ENCODE data around the gene HTR4. TPM values are rescaled to one million over a fixed set of nuclear protein-coding genes. Genes with fewer than 3 reads are reported as not detected.

The HTR4 gene
- total RNA-seq, 6 donors from 2014 or later, result 0.09 TPM; not detected in 5

- H3K27ac ChIP-seq, result no peak overlapping the region
- H3K4me1 ChIP-seq, result no peaks in the 10 kb centered on the region
- no peaks in the 10 kb centered on the region for H3K36me3 ChIP-seq
- 53 to 58% methylated on average over 4 to 5 of the region's 5 CpGs for WGBS, 2 donors
- no peak overlapping the region for H3K4me3 ChIP-seq
- ATAC-seq (ENCODE audit: low FRiP score in 2 of 2), result no peak
- peak in 3 of 6 experiments; percentile 13 to 23 (median 21) for TF ChIP-seq CTCF (IDR thresholded peaks at IDR 0.05)
- no peak for TF ChIP-seq POLR2AphosphoS5 (IDR thresholded peaks at IDR 0.05)
- TF ChIP-seq POLR2A (IDR thresholded peaks at IDR 0.05), result no peak
- TF ChIP-seq EP300 (IDR thresholded peaks at IDR 0.05), result no peak
- no peak for DNase-seq
- no peaks in the 10 kb centered on the region for H3K27me3 ChIP-seq
- H3K9me3 ChIP-seq, result no peaks in the 10 kb centered on the region
Measured at GRCh38 chr5:148457183-148457620, 197.1 kb downstream of the HTR4 start.

- 83 to 93% methylated on average over 6 of the region's 6 CpGs for WGBS, 2 donors
- Histone ChIP-seq H3K27me3 (no peaks in the 10 kb centered on the region), H3K27ac (no peak overlapping the region), H3K36me3 (no peaks in the 10 kb centered on the region), H3K4me1 (no peaks in the 10 kb centered on the region), H3K4me3 (no peak overlapping the region), H3K9me3 (no peaks in the 10 kb centered on the region)
- ATAC-seq (ENCODE audit: low FRiP score in 2 of 2) (no peak), DNase-seq (no peak)
- TF ChIP-seq POLR2AphosphoS5 (IDR thresholded peaks at IDR 0.05), result no peak
- no peak for TF ChIP-seq POLR2A (IDR thresholded peaks at IDR 0.05)
- no peak for TF ChIP-seq CTCF (IDR thresholded peaks at IDR 0.05)
- no peak for TF ChIP-seq EP300 (IDR thresholded peaks at IDR 0.05)
Measured at GRCh38 chr5:148455185-148455584, 199.1 kb downstream of the HTR4 start.

- H3K27me3 ChIP-seq, result no peaks in the 10 kb centered on the region
- WGBS, 2 donors, result 87 to 95% methylated on average over 5 of the region's 5 CpGs
- no peak for DNase-seq
- H3K36me3 ChIP-seq, result no peaks in the 10 kb centered on the region
- no peaks in the 10 kb centered on the region for H3K4me1 ChIP-seq
- no peak for TF ChIP-seq EP300 (IDR thresholded peaks at IDR 0.05)
- TF ChIP-seq POLR2A (IDR thresholded peaks at IDR 0.05), result no peak
- no peak overlapping the region for H3K4me3 ChIP-seq
- H3K9me3 ChIP-seq, result no peaks in the 10 kb centered on the region
- no peak for ATAC-seq (ENCODE audit: low FRiP score in 2 of 2)
- H3K27ac ChIP-seq, result no peak overlapping the region
Measured at GRCh38 chr5:148454576-148454975, 199.8 kb downstream of the HTR4 start.

GRCh38 chr5:148452499-148453193 is 201.7 kb downstream of the HTR4 start:
- ATAC-seq (ENCODE audit: low FRiP score in 2 of 2) (no peak), DNase-seq (no peak)
- TF ChIP-seq POLR2A (IDR thresholded peaks at IDR 0.05) (no peak), POLR2AphosphoS5 (IDR thresholded peaks at IDR 0.05) (no peak), EP300 (IDR thresholded peaks at IDR 0.05) (no peak), CTCF (IDR thresholded peaks at IDR 0.05) (no peak)
- Histone ChIP-seq H3K4me3 (no peak overlapping the region), H3K27me3 (no peaks in the 10 kb centered on the region), H3K36me3 (no peaks in the 10 kb centered on the region), H3K9me3 (no peaks in the 10 kb centered on the region), H3K4me1 (no peaks in the 10 kb centered on the region), H3K27ac (no peak overlapping the region)
- 83 to 84% methylated on average over 8 to 10 of the region's 10 CpGs for WGBS, 2 donors

GRCh38 chr5:148446611-148447010 is 207.7 kb downstream of the HTR4 start:
- Histone ChIP-seq H3K27me3 (no peaks in the 10 kb centered on the region), H3K4me3 (no peak overlapping the region), H3K9me3 (no peaks in the 10 kb centered on the region), H3K4me1 (no peaks in the 10 kb centered on the region), H3K27ac (no peak overlapping the region), H3K36me3 (peaks cover 4 to 19% (median 14%) of the 10 kb centered on the region in 4 donors)
- 69 to 79% methylated on average over 2 of the region's 2 CpGs for WGBS, 2 donors
- ATAC-seq (ENCODE audit: low FRiP score in 2 of 2), result no peak
- TF ChIP-seq POLR2AphosphoS5 (IDR thresholded peaks at IDR 0.05), result no peak
- TF ChIP-seq POLR2A (IDR thresholded peaks at IDR 0.05), result no peak
- no peak for TF ChIP-seq EP300 (IDR thresholded peaks at IDR 0.05)
- DNase-seq, result no peak

GRCh38 chr5:148445578-148445977 is 208.7 kb downstream of the HTR4 start:
- H3K4me1 ChIP-seq, result no peaks in the 10 kb centered on the region
- DNase-seq, result no peak
- H3K27ac ChIP-seq, result no peak overlapping the region
- H3K27me3 ChIP-seq, result no peaks in the 10 kb centered on the region
- no peak for TF ChIP-seq POLR2AphosphoS5 (IDR thresholded peaks at IDR 0.05)
- TF ChIP-seq POLR2A (IDR thresholded peaks at IDR 0.05), result no peak
- TF ChIP-seq EP300 (IDR thresholded peaks at IDR 0.05), result no peak
- TF ChIP-seq CTCF (IDR thresholded peaks at IDR 0.05), result no peak
- WGBS, 2 donors, result 72 to 84% methylated on average over 3 of the region's 3 CpGs
- ATAC-seq (ENCODE audit: low FRiP score in 2 of 2), result no peak
- H3K4me3 ChIP-seq, result no peak overlapping the region
- H3K36me3 ChIP-seq, result peaks cover 6 to 29% (median 23%) of the 10 kb centered on the region in 4 donors
- no peaks in the 10 kb centered on the region for H3K9me3 ChIP-seq
